ENCODE results near the gene MID1. TPM values are rescaled to one million over a fixed set of nuclear protein-coding genes. Genes with fewer than 3 reads are reported as not detected.

The MID1 gene
- total RNA-seq, 1 donor from 2014 or later = 7.0 TPM

- intact Hi-C loops (cut with DNase I) = loop anchor here (10.0 kb wide), 1 partner anchor 134 kb away; no protein-coding TSS in a partner anchor
- ATAC-seq (no peak), DNase-seq (ENCODE audit: missing footprints) (no peak)
Measured at GRCh38 chrX:10480861-10481260, 139.5 kb downstream of the MID1 start.

GRCh38 chrX:10479508-10479907 lies 140.9 kb downstream of the MID1 start:
- no peak for ATAC-seq
- intact Hi-C loops (cut with DNase I) = no loop called here
- no peak for DNase-seq (ENCODE audit: missing footprints)

- ATAC-seq (no peak), DNase-seq (ENCODE audit: missing footprints) (no peak)
- intact Hi-C loops (cut with DNase I) = no loop called here
Measured at GRCh38 chrX:10477525-10477924, 142.9 kb downstream of the MID1 start.

- intact Hi-C loops (cut with DNase I) = no loop called here
- DNase-seq (ENCODE audit: missing footprints) (no peak), ATAC-seq (no peak)
Measured at GRCh38 chrX:10474913-10475568, 145.3 kb downstream of the MID1 start.

- DNase-seq (ENCODE audit: missing footprints) (no peak), ATAC-seq (no peak)
- intact Hi-C loops (cut with DNase I) = no loop called here
Measured at GRCh38 chrX:10474510-10474909, 145.9 kb downstream of the MID1 start.

- ATAC-seq (no peak), DNase-seq (ENCODE audit: missing footprints) (no peak)
- intact Hi-C loops (cut with DNase I) = no loop called here
Measured at GRCh38 chrX:10471418-10471817, 149.0 kb downstream of the MID1 start.

- intact Hi-C loops (cut with DNase I) = no loop called here
- ATAC-seq (no peak), DNase-seq (ENCODE audit: missing footprints) (no peak)
Measured at GRCh38 chrX:10470009-10470408, 150.4 kb downstream of the MID1 start.

- DNase-seq (ENCODE audit: missing footprints) (no peak), ATAC-seq (no peak)
- intact Hi-C loops (cut with DNase I) = no loop called here
Measured at GRCh38 chrX:10467793-10468192, 152.6 kb downstream of the MID1 start.

GRCh38 chrX:10465254-10465653 lies 155.1 kb downstream of the MID1 start:
- no peak for ATAC-seq
- intact Hi-C loops (cut with DNase I) = no loop called here
- no peak for DNase-seq (ENCODE audit: missing footprints)

GRCh38 chrX:10457092-10457491 lies 163.3 kb downstream of the MID1 start:
- ATAC-seq (no peak), DNase-seq (ENCODE audit: missing footprints) (no peak)
- intact Hi-C loops (cut with DNase I) = no loop called here

GRCh38 chrX:10453945-10454344 lies 166.4 kb downstream of the MID1 start:
- intact Hi-C loops (cut with DNase I) = no loop called here
- DNase-seq (ENCODE audit: missing footprints) = no peak
- no peak for ATAC-seq

- intact Hi-C loops (cut with DNase I) = no loop called here
- no peak for ATAC-seq
- no peak for DNase-seq (ENCODE audit: missing footprints)
Measured at GRCh38 chrX:10450959-10451355, 169.4 kb downstream of the MID1 start.

- ATAC-seq = no peak
- no peak for DNase-seq (ENCODE audit: missing footprints)
- intact Hi-C loops (cut with DNase I) = no loop called here
Measured at GRCh38 chrX:10450229-10450958, 170.0 kb downstream of the MID1 start.

- ATAC-seq (no peak), DNase-seq (ENCODE audit: missing footprints) (no peak)
- intact Hi-C loops (cut with DNase I) = no loop called here
Measured at GRCh38 chrX:10447564-10448214, 172.7 kb downstream of the MID1 start.

- ATAC-seq (no peak), DNase-seq (ENCODE audit: missing footprints) (no peak)
- intact Hi-C loops (cut with DNase I) = no loop called here
Measured at GRCh38 chrX:10444204-10444603, 176.2 kb downstream of the MID1 start.

GRCh38 chrX:10441464-10441863 lies 178.9 kb downstream of the MID1 start:
- intact Hi-C loops (cut with DNase I) = no loop called here

GRCh38 chrX:10433296-10433965 lies 187.0 kb downstream of the MID1 start:
- DNase-seq (ENCODE audit: missing footprints) (no peak), ATAC-seq (no peak)
- intact Hi-C loops (cut with DNase I) = no loop called here

More at GRCh38 chrX:10441464-10441863, 178.9 kb downstream of the MID1 start:
- ATAC-seq (no peak), DNase-seq (ENCODE audit: missing footprints) (no peak)

GRCh38 chrX:10429908-10430307 lies 190.5 kb downstream of the MID1 start:
- no peak for ATAC-seq
- DNase-seq (ENCODE audit: missing footprints) = no peak
- intact Hi-C loops (cut with DNase I) = no loop called here

GRCh38 chrX:10427249-10427648 lies 193.1 kb downstream of the MID1 start:
- no peak for ATAC-seq

GRCh38 chrX:10423716-10424115 lies 196.7 kb downstream of the MID1 start:
- DNase-seq (ENCODE audit: missing footprints) = no peak
- no peak for ATAC-seq
- intact Hi-C loops (cut with DNase I) = no loop called here

More at GRCh38 chrX:10427249-10427648, 193.1 kb downstream of the MID1 start:
- intact Hi-C loops (cut with DNase I) = no loop called here
- no peak for DNase-seq (ENCODE audit: missing footprints)
